Heart right ventricle (tissue), 16 donors: Measurements from ENCODE around the gene BUD23. TPM values are rescaled to one million over a fixed set of nuclear protein-coding genes. Genes with fewer than 3 reads are reported as not detected.

Source experiments
- ATAC-seq, 8 donors: fragments of 200-7000 bp; cut with Tn5 transposase; one replicate each; pipeline ENCODE4 v1.9.1; 2020; ENCODE audit warnings: mild to moderate bottlenecking in 8 of 8, moderate library complexity in 8 of 8, moderate number of reproducible peaks in 1 of 8
- DNase-seq, 2 donors: peaks; one replicate each; pipeline ENCODE4 v3.0.0-alpha.2; 2020
- H3K27ac ChIP-seq, 10 donors: fragments of 200-600 bp; sonication (generic) in 2 of 10; one replicate each; pipeline versions ENCODE4 v1.5.0 to v1.8.0; 2020 to 2022; ENCODE audit warnings: mild to moderate bottlenecking in 3 of 10
- H3K27me3 ChIP-seq, 7 donors: fragments of 200-600 bp; one replicate each; pipeline ENCODE4 v1.8.0; 2021 to 2022; ENCODE audit warnings: mild to moderate bottlenecking in 2 of 7
- H3K36me3 ChIP-seq, 9 donors: fragments of 200-600 bp; sonication (generic) in 1 of 9; one replicate each; pipeline versions ENCODE4 v1.5.0 to v1.8.0; 2020 to 2022; ENCODE audit warnings: mild to moderate bottlenecking in 2 of 9
- H3K4me1 ChIP-seq, 9 donors: fragments of 200-600 bp; sonication (generic) in 1 of 9; one replicate each; pipeline versions ENCODE4 v1.5.0 to v1.8.0; 2020 to 2022; ENCODE audit warnings: mild to moderate bottlenecking in 4 of 9
- H3K4me3 ChIP-seq, 10 donors: fragments of 200-600 bp; sonication (generic) in 2 of 10; one replicate each; pipeline versions ENCODE4 v1.5.0 to v1.8.0; 2020 to 2022; ENCODE audit warnings: mild to moderate bottlenecking in 7 of 10, moderate library complexity in 2 of 10
- H3K9me3 ChIP-seq, 11 donors: fragments of 200-600 bp in 10 of 11; sonication (generic) in 2 of 11; one replicate each; pipeline versions ENCODE4 v1.5.0 to v1.8.0; 2013 to 2022; ENCODE audit warnings: mild to moderate bottlenecking in 2 of 11, control low read depth in 1 of 11, moderate library complexity in 1 of 11
- CTCF ChIP-seq, 9 donors: fragments of 200-600 bp; sonication (generic) in 2 of 9; IDR thresholded peaks; one replicate each; pipeline versions ENCODE4 v1.5.0 to v1.8.0; 2021 to 2022; ENCODE audit warnings: antibody characterized with exemption in 9 of 9, mild to moderate bottlenecking in 5 of 9, moderate library complexity in 1 of 9
- WGBS, 2 donors: extraction: QIAGEN DNeasy Blood & Tissue Kit; methylation state at CpG; one replicate each; pipeline ENCODE4 v1.1.7; 2013; ENCODE audit warnings: inconsistent platforms in 1 of 2; 5-methylcytosine and 5-hydroxymethylcytosine counted together
- intact Hi-C, 10 donors: fragments of 100-400 bp; cut with DNase I; formaldehyde crosslinking; loops; one replicate each; pipeline versions ENCODE4 v1.11.1 to v1.14.2; 2022
- polyA plus RNA-seq, 2 donors: library from polyadenylated mRNA; stranded (reverse); fragments of 200-250 nt; gene quantifications; one replicate each; pipeline ENCODE4 v1.2.3, GENCODE V29; 2013
- total RNA-seq, 10 donors: library from RNA; stranded (reverse); fragmentation: NEBNext Ultra II Directional in 3 of 10; extraction: Animal tissue kit (Norgen Biotek cat#: 25700) in 3 of 10; gene quantifications; one replicate each; pipeline versions ENCODE4 v1.2.1 to v1.2.4, GENCODE V29; 2021 to 2023
- donor health status: Arrhythmogenic right ventricular cardiomyopathy.
- donor health status: ischemic (EF 13 %, LVEDD 7.1; RV severe dilation, severe dysfunction).
- donor health status: healthy with polysubstance abuse.
- donor health status: DM: no; HTN: yes; CAD: no.
- donor health status: DM: no; HTN: no; CAD: no.
- donor health status: ischemic (EF 25% LVEDD 6.9; RV normal size, moderate dysfunction).
- donor health status: ischemic (EF 25% LVEDD 5.7; RV mildly dilated, moderate dysfunction).
- donor health status: healthy.
- donor health status: DM: yes; HTN: yes; CAD: no.
- donor health status: Ischemic cardiomyopathy.
- donor health status: ischemic (EF 35%, LVEDD 5.7; RV mildly dilated, moderate dysfunction).
- donor health status: nonischemic (EF 11% LVEDD 7.7; RV severe dilation, severe dysfunction).
- donor health status: DM: yes; HTN: yes; CAD: no.
- donor health status: PGD.
- donor health status: ischemic (EF 29% LVEDD 5.4; RV normal size, mild dysfunction).
- donor health status: nonischemic (EF 23%, LVEDD 6.1; RV moderate dilation, normal function).

The BUD23 gene
- total and polyA plus RNA-seq, 12 donors = 63.4 to 134 (median 67.4) TPM

- H3K4me3 ChIP-seq = no peak overlapping the region
- H3K4me1 ChIP-seq = peaks cover 0 to 12% (median 6%) of the 10 kb centered on the region in 9 donors
- H3K27me3 ChIP-seq = no peaks in the 10 kb centered on the region
- no peak for ATAC-seq
- no peaks in the 10 kb centered on the region for H3K9me3 ChIP-seq
- no peak for DNase-seq
- no peak for TF ChIP-seq CTCF (IDR thresholded peaks at IDR 0.05)
- peaks cover 0 to 70% (median 23%) of the 10 kb centered on the region in 9 donors for H3K36me3 ChIP-seq
- WGBS, 2 donors = 88% methylated on average over 8 of the region's 8 CpGs
- no peak overlapping the region for H3K27ac ChIP-seq
- intact Hi-C loops = loop anchor here in 2 of 10 donors (10.0 kb wide), 2 partner anchors 47 to 113 kb away; partner anchors contain the start of genes ABHD11 (in 1 of the 2) and TBL2 (in 1 of the 2)
These were observed 4.9 kb downstream of the BUD23 start for GRCh38 chr7:73688288-73688687.

DNA sequence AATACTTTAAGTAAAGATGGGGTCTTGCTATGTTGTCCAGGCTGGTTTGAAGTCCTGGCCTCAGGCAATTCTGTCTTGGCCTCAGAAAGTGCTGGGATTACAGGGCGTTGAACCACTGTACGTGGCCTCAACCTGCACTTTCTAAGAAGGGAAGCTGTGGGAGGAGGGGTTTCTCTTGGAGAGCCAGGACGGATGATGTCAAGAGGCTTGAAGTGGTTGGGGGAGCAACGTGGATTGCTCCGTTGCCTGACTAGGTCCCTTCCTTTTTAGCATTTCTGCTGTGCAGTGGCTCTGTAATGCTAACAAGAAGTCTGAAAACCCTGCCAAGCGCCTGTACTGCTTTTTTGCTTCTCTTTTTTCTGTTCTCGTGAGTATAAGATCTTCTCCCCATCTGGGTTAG, 7.2 kb downstream of the BUD23 start:
- no peaks in the 10 kb centered on the region for H3K4me1 ChIP-seq
- no peak for TF ChIP-seq CTCF (IDR thresholded peaks at IDR 0.05)
- intact Hi-C loops = no loop called here
- H3K27me3 ChIP-seq = no peaks in the 10 kb centered on the region
- H3K9me3 ChIP-seq = no peaks in the 10 kb centered on the region
- no peak for ATAC-seq
- DNase-seq = no peak
- no peak overlapping the region for H3K27ac ChIP-seq
- H3K36me3 ChIP-seq = peaks cover 0 to 94% (median 44%) of the 10 kb centered on the region in 9 donors
- no peak overlapping the region for H3K4me3 ChIP-seq
- WGBS, 2 donors = 77 to 79% methylated on average over 7 of the region's 7 CpGs

DNA sequence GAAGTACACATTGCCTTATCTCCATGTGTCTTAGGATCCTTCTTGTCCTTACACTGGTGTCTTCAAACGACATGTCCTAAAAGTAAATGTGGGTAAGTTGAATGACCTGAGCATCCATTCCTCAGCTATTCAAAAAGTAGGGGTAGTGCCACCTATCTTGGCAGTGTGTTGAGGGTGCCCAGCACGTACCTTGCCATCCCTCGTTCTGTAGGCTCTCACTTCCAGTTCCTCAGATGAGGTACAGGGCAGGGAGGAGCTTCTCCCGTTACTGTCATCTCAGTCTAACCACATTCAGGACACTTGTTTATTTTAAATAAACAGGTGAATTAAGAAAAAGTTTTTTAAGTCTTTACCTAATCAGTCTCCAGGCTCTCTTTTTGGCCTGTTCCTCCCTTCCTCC, 13.0 kb downstream of the BUD23 start:
- 90 to 97% methylated on average over 4 of the region's 4 CpGs for WGBS, 2 donors
- no peak overlapping the region for H3K4me3 ChIP-seq
- TF ChIP-seq CTCF (IDR thresholded peaks at IDR 0.05) = no peak
- no peak overlapping the region for H3K27ac ChIP-seq
- no peak for DNase-seq
- H3K36me3 ChIP-seq = peaks cover 0 to 94% (median 55%) of the 10 kb centered on the region in 9 donors
- intact Hi-C loops = no loop called here
- no peaks in the 10 kb centered on the region for H3K4me1 ChIP-seq
- ATAC-seq = no peak
- no peaks in the 10 kb centered on the region for H3K9me3 ChIP-seq
- no peaks in the 10 kb centered on the region for H3K27me3 ChIP-seq

GRCh38 chr7:73698410-73698809, 15.0 kb downstream of the BUD23 start:
- H3K9me3 ChIP-seq = no peaks in the 10 kb centered on the region
- H3K4me3 ChIP-seq = no peak overlapping the region
- H3K27me3 ChIP-seq = no peaks in the 10 kb centered on the region
- no peaks in the 10 kb centered on the region for H3K4me1 ChIP-seq
- ATAC-seq = no peak
- no peak for DNase-seq
- intact Hi-C loops = no loop called here
- peaks cover 0 to 85% (median 45%) of the 10 kb centered on the region in 9 donors for H3K36me3 ChIP-seq
- no peak for TF ChIP-seq CTCF (IDR thresholded peaks at IDR 0.05)
- H3K27ac ChIP-seq = no peak overlapping the region
- WGBS, 2 donors = 87 to 95% methylated on average over 7 of the region's 7 CpGs
